GM03348 (cell line): ENCODE measurements around the gene OR10Z1.

Experiments used
- DNase-seq: peaks from one replicate; pipeline ENCODE4 v3.0.0; 2012; ENCODE audit warnings: low spot score

Gene OR10Z1, protein sequence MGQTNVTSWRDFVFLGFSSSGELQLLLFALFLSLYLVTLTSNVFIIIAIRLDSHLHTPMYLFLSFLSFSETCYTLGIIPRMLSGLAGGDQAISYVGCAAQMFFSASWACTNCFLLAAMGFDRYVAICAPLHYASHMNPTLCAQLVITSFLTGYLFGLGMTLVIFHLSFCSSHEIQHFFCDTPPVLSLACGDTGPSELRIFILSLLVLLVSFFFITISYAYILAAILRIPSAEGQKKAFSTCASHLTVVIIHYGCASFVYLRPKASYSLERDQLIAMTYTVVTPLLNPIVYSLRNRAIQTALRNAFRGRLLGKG

DNA sequence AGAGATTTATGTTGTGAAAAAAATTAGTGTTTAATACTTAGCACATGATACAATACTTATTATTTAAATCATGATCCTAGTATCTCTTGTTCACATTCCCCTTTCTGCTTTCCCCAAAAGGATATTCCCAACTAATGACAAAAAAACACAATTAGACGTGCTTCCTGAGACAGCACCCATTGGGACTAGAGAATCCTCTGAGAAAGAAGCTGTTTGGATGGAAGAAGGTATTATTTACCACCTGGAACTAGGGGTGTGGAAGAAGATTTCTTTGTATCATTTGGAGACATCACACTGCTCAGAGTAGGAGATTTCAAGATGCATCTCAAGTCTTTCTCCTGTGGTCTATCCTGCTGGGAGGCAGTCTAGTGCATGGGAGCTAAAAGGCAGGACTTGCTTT, at the start of gene OR10Z1:
TSS of gene OR10Z1 (plus strand) at position 301 of the 400 bp plus-strand sequence. CDS start 1,171 bp downstream, outside the sequence.
- no peak for DNase-seq

DNA sequence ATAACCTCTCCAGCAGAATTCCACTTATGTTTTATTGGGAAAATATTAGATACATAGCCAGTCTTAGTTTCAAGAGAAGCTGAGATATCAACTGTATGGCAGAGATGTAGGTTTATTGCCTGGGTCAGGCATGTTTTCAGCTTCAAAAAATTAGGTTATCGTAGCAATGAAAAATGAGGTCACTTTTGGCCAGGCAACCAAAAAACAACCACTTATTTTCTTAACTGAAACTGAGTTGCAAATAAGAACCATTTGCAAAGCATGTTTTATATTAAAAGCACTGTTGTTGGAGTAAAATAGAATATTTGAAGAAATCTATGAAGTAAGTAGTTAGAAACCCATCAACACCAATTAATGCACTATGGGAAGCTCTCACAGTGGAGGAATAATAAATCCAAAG, 45.4 kb upstream of the OR10Z1 start:
- DNase-seq, result no peak

DNA sequence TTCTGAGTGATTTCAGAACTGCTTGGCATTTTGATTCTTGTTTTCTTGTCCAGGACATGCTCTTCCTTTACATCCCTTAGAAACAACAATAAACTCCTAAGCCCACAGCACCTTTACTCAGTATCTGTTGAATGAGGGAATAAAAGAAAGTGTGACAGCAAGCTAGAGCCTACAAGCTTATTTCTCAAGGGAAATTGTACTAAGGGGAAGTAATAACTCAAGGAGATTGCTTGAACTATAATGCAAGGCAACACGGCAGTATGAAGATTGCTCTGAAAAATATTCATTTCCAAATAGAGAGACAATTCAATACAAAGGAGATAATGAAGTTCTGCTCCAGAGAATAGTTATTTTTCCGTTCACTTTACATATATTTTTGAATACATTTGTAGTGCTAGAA, 41.2 kb upstream of the OR10Z1 start:
- no peak for DNase-seq

DNA sequence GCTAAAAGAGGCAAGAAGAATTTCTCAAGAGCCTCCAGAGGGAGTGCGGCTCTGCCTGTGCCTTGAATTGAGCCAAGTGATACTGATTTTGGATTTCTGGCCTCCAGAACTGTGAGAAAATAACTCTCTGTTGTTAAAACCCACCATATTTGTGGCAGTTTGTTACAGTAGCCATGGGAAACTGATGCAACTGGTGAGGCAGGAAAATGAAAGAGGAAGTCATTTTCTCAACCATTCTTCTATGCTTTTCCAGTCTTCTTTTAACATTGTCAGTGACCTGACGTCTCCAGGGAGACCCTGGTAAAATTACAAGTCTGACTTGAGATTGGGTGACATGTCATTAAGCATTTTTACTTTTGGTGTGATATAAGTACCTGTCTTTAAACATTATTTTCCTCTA, 40.5 kb upstream of the OR10Z1 start:
- no peak for DNase-seq

DNA sequence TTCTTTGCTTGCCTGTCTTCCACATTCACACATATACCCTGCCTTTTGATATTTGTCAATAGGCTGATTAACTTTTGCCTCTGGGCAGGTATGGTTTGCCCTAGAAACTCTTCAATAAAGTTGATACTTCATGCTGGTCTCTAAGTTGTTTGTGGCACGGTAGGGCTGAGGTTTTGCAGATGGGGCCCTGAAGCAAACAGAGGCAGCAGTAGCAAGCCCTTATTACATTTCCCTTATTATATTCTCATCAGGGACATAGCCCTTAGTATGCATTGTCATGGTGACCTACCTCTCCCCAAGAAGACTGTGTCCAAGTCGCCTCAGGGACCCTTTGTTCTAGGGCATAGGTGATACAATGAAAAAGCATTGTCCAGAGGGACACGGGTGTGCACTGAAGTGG, 34.6 kb upstream of the OR10Z1 start, which contains the start of gene OR6P1:
TSS of gene OR6P1 (minus strand) at position 101 of the 400 bp plus-strand sequence. CDS start 6,976 bp downstream, outside the sequence.
- no peak for DNase-seq

DNA sequence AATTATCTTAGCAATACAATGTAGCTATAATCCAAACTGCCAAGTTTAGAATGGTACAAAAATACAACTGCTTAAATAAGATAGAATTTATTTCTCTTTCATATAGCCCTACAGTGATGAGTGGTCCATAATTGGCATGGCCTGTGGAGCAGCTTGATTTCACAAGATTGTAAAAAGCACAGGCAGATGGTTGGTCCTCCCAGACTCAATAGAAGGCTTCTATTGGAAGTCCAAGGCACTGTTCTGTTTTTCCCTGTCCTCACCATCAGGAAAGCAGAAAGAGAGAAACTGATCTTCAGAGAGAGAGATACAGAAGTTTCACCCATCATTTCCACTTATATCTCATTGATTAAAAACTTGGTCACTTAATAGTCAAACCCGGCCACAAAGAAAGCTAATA, 32.8 kb upstream of the OR10Z1 start:
- no peak for DNase-seq

DNA sequence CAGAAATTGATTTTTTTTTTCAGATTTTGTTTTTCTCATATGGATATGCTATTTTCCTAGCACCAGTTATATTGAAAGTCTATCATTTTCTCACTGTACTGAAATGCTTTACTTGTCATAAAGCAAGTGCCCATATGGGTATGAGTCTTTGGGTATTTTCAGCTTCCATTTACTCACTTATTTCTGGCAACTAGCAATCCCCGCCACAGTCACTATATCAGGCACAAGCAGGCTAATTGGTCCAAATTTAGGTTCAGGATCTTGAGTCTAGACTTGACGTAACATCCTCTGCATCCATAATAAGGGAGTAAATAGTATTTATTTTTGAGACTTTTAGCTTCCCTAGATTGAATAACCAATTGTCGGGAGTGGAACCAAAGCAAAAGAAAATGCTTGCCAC, 27.5 kb upstream of the OR10Z1 start:
- DNase-seq, result no peak

DNA sequence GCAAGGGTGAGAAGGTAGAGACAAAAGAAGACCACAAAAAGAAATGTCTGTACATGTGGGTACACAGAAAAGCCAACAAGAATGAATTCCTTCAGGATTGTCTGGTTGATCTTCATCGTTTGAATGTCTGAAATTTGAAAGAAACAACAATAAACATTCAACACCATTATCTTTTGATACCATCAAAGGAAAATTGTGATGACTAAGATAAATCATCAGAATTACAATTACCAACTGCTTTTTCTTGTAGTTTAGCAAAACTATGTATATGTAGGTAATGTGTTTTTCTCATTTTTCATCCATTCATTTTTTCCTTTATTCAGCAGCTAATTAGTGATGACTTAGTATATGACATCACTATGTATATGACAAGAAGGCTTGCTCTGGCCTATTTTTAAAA, 25.3 kb upstream of the OR10Z1 start, which contains the start of gene OR10X1:
TSS of gene OR10X1 (minus strand) at position 167 of the 400 bp plus-strand sequence. CDS start at position 167, 0 bp downstream.
- no peak for DNase-seq

DNA sequence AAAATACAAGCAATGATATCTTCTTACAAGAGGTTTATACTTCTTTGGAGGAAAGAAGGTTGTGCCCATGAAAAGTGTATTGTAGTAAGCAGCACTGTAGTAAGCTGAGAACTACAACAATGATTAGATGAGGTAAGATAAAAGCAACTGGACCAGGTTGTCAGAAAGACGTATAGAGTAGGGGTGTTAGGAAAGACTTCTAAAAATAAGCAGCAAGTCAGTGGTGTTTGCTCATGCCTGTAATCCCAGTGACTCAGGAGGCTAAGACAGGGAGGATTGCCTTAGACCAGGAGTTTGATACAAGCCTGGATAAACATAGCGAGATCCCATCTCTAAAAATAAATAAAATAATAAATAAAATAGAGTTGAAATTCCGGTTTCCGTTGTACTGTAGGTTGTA, 21.1 kb upstream of the OR10Z1 start:
- DNase-seq, result no peak

DNA sequence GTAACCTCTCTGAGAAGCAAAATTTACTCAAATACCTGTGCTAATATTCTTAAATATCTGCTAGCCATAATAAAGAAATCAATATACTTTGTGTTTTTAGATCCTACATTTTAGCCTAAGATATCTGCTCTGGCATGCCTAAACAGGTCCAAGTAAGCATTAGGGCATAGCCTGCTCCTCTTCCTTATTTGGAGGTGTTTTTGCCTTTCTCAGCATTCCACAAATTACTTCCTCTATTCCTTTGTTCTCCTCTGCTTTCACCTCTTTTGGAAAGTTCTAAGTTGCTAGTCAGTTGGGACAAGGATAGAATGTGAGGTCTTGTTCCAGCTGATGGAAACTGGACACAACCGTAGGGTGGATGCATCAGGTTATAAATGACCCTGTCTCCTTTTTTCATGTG, 18.1 kb upstream of the OR10Z1 start:
- no peak for DNase-seq

DNA sequence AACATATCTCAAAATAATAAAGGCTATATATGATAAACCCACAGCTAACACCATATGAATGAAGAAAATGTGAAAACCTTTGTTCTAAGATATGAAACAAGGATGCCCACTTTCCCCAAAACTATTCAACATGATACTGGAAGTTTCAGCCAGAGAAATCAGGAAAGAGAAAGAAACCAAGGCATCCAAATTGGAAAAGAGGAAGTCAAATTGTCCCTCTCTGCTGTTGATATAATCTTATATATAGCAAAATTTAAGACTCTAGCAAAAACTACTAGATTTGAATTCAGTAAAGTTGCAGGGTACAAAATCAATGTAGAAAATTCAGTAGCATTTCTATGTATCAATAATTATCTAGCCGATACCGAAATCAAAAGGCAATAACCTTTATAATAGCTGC, 4.3 kb upstream of the OR10Z1 start:
- no peak for DNase-seq

DNA sequence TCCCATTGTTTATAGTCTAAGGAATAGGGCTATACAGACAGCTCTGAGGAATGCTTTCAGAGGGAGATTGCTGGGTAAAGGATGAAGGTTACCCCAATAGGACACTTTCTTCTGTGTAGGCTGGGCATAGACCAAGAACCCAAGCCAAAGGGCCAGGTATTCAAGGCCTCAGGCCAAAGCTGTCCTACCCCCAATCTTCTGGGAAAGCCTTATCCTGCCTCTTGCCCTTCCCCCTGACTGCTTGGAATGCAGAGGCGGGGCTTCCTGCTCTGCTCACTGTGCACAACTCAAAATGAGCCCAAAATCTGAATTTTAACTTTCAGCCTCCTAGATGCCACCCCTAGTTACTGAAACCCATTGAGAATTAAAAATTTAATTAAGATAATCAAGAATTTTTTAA, 2.2 kb downstream of the OR10Z1 start:
- no peak for DNase-seq

DNA sequence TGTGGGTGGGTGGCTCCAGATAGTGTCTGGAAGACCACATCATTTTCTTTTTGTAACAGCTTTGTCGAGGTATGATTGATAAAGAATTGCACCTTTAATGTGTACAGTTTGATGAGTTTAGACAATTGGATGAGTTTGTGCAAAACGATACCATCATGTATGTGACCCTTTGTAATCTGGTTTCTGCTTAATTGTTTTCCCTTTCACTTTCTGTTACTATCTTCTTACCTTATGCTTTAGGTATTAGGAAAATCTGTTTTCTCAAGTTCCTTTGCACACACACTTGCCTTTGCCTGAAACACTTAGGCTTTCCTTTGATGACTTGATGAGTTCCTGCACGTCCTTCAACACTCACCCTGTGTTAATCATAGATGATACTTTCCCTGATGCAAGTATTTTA, 6.8 kb downstream of the OR10Z1 start:
- no peak for DNase-seq

DNA sequence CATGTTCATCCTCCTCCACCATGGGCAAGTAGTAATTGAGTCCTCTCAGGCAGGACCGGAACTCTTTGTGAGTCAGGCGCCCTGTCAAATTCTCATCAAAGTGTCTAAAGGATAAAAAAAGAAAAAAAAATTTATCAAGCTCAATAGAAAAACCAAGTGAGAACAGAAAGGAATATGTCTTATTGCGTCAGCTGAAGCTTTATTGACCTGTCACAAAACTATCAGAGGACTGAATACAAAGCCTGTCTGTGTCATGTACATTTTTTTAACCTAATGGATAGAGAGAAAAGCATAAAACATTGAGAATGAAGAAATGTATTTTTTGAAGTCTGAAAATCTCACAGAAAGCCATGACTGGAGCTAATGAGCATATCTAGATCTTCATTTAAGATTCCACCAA, 8.7 kb downstream of the OR10Z1 start:
- DNase-seq, result no peak

DNA sequence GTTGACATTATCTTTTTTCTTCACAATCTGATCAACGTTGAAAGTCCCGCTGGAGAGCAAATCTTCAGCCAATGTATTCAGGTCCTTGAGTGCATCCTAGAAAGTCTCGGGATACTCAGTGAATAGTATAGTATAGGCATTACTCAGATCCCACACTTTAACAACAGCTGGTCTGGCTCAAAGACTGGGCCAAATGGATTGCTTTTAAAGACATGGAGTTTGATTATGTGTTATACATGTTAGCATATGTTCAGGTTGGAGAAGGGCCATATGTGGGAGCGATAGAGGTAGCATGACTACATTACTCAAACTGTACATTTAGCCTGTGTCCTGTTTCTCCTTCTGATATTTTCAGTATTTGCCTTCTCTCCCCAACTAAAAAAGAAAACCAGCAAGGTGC, 33.1 kb downstream of the OR10Z1 start:
- no peak for DNase-seq

DNA sequence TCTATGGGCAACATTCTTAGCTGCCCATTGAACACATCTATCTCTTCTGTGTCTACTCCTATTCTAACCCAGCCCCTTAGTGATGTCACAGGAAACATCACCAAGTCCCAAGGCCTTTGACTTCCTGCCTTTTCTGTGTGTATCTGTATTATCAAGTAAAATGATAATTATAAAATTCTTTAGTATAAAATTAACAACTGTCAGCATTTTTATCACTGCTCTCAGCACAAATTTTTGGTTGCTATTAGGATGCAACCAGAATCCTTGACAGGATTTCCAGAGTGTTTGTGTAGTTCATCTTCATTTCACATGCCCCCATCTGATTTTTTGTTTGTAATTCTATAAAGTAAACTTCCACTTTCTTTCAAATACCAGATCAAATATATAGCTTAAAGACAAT, 33.8 kb downstream of the OR10Z1 start:
- DNase-seq, result no peak

DNA sequence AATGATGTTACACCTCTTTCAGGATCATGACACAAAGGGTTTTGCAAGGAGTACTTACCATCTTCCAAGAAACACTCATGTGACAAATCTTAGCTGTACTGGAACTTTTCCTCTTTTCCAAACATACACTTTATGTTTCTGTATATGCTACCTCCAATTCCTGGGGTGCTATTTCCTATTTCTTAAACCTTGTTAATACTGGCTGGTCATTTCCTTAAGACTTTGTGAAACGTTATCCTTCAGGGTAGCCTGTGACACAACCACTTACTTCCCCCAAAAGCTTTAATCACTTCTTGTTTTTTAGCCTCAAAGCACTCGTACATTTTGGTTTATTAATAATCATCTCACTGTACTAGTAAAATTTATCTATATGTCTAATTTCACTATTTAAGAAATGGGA, 39.4 kb downstream of the OR10Z1 start:
- no peak for DNase-seq

DNA sequence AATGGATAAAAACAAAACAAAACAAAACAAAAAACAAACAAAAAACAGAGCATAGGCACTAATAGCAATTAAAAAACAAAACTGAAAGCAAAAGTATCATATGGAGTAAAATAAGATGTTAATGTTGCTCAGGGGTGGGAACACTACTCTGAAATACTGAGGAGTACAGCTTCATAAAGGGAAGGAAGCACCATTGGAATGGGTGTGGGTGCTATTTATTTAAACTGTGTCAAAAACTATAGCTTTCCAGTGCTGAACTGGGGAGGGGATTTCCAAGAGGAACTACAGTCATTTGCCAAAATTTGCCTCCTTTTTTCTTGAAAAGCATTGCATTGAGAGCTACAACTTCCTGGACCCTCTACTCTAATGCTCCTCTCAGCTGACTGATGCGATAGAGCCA, 41.4 kb downstream of the OR10Z1 start:
- no peak for DNase-seq

DNA sequence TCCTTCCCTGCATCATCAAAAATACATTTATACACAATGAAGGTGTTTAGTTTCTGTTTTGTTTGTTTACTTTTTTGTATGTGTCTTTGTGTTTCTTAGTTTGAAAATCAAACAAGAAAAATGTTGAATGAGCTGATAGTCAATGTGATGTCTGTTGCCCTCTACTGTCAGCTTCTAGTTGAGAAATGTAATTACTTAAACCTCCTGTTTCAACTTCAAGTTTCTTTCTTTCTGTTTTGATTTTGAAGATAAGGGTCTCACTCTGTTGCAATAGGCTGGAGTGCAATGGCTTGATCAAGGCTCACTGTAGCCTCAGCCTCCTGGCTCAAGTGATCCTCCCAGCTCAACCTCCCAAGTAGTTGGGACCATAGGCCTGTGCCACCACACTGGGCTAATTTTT, 44.0 kb downstream of the OR10Z1 start:
- DNase-seq, result no peak

DNA sequence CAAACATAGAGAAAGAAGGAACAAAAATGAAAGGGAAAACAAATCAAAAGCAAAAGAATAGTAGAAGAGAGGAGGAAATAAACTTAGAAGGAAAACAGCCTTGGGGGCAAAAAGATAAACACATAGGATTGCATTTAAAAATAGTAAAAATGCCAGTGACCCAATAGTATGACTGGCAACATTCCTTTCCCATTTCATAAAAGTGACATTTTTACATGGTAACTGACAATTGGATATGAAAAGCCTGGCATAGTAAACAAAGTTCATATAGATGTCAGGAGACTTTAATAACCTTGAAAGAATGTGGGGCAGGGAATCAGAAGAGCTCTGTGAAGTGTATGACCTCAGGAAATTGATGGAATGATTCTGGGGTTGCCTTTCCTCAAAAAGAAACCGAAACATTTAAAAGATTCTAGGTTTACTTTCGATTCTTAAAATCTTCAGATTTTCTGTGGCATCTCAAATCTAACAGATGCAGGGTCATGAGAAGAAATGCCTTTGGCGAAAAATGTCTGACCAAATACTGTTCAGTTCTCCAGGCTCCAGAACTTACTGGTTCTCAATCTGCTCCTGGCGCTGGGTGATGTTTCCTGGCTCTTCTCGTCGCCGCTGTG, 47.8 kb downstream of the OR10Z1 start:
- peak; percentile 6 for DNase-seq

DNA sequence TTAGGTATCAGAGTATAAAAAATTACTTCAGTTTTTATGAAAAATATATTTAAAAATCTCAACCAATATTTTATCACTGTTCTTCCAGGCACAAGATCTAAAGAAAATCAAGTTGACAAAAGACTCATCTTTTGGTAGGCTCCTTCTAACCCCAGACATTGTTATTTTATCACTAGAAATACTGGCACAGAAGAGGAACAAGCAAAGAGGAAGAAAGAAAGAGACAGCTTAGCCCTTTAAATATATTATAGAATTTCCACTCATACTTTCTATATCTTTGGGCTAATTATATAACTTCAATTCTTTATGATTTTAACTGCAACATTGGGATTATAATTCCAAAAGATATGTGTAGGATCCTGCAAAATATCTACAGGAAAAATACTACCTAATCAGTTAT, 49.0 kb downstream of the OR10Z1 start:
- DNase-seq, result no peak

DNA sequence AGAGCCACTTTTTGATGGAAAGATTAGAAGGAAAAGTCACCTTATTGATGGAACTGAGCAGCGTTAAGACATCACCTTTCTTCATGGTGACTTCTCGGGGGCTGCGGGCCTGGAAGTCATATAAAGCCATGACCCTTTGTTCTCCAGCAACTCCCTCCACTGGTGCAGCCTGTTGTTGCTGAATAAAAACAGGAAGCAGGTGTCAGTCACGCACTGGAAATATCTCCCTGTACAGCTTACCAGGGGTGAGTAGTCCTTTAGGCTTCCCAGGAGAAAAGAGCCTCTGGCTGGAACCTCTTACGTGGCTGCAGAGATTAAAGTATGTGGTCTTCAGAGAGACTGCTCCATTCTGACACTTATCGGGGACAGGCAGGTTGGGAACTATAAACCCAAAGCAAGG, 49.5 kb downstream of the OR10Z1 start:
- DNase-seq, result no peak
